ENCODE measurements around the gene NOC3L.

The NOC3L gene

DNA sequence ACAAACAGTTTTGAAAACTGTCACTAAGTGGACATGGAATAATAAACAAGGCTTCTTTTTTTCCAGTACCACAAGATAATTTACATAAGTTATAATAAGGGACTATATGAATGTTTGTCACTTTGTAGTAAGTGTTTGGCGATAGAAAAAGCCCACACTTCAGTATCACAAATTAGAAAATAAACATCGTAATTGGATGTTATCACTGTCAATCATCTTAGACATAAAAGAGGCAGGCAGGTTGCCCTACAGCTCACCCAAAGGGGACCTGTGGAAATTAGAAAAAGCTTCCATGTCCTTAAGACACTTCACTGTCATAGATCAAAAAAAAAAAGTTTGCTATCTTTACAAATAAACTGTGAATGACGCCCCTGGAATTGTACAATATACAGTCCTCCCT is 3.6 kb upstream of the NOC3L start:
- H3K4me3 ChIP-seq, result no peak overlapping the region
- H3K27ac ChIP-seq, result no peak overlapping the region
- peaks cover 0 to 9% (median 7%) of the 10 kb centered on the region in 4 donors for H3K4me1 ChIP-seq
- no peaks in the 10 kb centered on the region for H3K9me3 ChIP-seq
- no peak for DNase-seq
- H3K36me3 ChIP-seq, result no peaks in the 10 kb centered on the region
- TF ChIP-seq, protein P1, sequence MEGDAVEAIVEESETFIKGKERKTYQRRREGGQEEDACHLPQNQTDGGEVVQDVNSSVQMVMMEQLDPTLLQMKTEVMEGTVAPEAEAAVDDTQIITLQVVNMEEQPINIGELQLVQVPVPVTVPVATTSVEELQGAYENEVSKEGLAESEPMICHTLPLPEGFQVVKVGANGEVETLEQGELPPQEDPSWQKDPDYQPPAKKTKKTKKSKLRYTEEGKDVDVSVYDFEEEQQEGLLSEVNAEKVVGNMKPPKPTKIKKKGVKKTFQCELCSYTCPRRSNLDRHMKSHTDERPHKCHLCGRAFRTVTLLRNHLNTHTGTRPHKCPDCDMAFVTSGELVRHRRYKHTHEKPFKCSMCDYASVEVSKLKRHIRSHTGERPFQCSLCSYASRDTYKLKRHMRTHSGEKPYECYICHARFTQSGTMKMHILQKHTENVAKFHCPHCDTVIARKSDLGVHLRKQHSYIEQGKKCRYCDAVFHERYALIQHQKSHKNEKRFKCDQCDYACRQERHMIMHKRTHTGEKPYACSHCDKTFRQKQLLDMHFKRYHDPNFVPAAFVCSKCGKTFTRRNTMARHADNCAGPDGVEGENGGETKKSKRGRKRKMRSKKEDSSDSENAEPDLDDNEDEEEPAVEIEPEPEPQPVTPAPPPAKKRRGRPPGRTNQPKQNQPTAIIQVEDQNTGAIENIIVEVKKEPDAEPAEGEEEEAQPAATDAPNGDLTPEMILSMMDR (IDR thresholded peaks at IDR 0.05), result no peak
- intact Hi-C loops (cut with DNase I; ENCODE audit: low total_unique reads), result no loop called here
- no peaks in the 10 kb centered on the region for H3K27me3 ChIP-seq

DNA sequence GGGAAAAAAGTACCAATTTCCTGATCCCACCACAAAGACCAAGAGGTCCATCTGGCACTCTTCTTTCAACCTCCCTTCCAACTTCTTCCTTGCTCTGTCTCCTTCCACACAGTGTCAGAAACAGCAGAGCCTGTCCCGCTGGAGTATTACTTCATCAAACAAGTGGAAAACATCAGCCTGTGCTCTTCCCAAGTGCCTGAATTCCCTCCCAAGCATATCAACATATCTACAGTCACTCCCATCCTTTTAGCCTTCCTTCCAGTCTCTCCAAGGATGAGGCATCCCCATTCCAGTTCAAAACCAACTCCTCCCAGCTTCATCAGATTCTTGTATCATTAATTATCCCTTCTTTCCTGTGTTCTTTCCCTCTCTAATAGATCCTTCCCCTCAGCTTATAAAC is 1.7 kb upstream of the NOC3L start:
- no peaks in the 10 kb centered on the region for H3K9me3 ChIP-seq
- intact Hi-C loops (cut with DNase I; ENCODE audit: low total_unique reads), result loop anchor here (5.0 kb wide), 1 partner anchor 38 kb away; the partner anchor contains the start of gene TBC1D12
- no peak overlapping the region for H3K4me3 ChIP-seq
- H3K4me1 ChIP-seq, result peaks cover 0 to 17% (median 12%) of the 10 kb centered on the region in 4 donors
- no peak overlapping the region for H3K27ac ChIP-seq
- H3K36me3 ChIP-seq, result no peaks in the 10 kb centered on the region
- TF ChIP-seq, protein P1 (IDR thresholded peaks at IDR 0.05), result no peak
- no peaks in the 10 kb centered on the region for H3K27me3 ChIP-seq
- no peak for DNase-seq

DNA sequence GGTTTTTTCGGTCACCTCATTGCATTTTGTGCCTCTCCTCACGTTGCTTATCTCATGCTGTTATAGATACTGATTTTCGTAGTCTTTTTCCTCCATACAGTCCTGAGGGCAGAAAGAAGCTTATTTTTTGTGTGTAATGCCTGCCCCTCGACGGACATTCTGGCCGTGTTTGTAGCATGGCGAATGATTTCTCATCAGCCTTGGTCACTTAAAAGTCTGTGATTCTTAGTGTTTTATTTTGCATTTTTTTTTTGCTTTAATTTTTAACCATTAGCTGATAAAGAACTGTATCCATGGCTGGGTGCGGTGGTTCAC is 469 bp upstream of the NOC3L start:
- intact Hi-C loops (cut with DNase I; ENCODE audit: low total_unique reads), result loop anchor here (5.0 kb wide), 1 partner anchor 39 kb away; the partner anchor contains the start of gene TBC1D12
- Histone ChIP-seq H3K4me1 (peaks cover 0 to 17% (median 12%) of the 10 kb centered on the region in 4 donors), H3K36me3 (peaks cover 0 to 7% (median 3%) of the 10 kb centered on the region in 3 donors), H3K4me3 (peak overlapping the region; percentile 64 to 71), H3K9me3 (no peaks in the 10 kb centered on the region), H3K27me3 (no peaks in the 10 kb centered on the region), H3K27ac (peak overlapping the region; percentile 55 to 75)
- TF ChIP-seq, protein P1 (IDR thresholded peaks at IDR 0.05), result no peak
- no peak for DNase-seq

DNA sequence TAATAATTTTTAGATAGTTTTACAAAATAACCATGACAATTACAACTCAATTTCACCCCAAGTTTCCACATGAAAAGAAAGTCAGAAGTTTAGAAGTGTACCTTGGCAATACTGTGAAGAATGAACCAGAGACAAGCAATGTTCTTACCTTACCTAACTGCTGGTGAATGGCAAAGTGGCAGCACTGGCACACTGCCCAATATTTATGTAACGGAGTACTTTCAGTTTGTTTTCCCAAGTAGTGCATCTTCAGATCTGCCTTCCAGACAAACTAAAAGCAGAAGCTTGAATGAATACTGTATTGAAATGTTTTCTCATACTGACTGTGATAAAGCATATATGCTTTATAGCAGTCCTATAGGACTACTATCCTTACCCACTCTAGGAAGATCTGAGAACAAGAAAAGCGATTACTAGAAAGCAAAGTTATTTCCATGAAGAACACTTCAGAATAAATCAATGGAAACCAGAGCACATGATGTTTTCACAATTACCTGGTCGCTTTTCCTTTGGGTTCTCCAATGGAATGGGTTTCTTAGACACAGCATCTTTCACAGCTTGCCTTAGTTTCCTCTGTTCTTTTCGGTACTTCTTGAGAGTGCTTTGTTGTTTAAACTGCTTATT is 1.5 kb downstream of the NOC3L start:
- intact Hi-C loops (cut with DNase I; ENCODE audit: low total_unique reads), result loop anchor here (5.0 kb wide), 1 partner anchor 41 kb away; the partner anchor contains the start of gene TBC1D12
- DNase-seq, result no peak

DNA sequence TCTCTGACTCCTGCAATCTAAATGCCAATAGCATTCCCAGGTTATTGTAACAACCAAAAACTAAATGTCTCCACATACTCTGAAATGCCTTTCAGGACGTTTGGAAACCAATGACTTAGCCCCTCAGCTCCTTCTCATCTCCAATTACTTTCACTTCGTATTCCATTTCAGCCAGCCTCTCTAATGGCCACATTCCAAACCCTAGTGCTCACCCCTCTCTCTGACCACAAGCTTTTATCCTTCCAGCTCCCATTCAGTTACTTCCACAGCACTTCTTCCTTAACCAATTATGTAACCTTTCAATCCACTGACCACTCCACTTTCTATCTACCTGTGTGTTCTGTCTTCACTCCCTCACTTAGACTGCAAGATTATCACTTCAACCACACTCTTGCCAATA is 4.3 kb downstream of the NOC3L start:
- H3K27me3 ChIP-seq, result no peaks in the 10 kb centered on the region
- H3K27ac ChIP-seq, result no peak overlapping the region
- TF ChIP-seq, protein P1 (IDR thresholded peaks at IDR 0.05), result no peak
- peaks cover 26 to 42% (median 30%) of the 10 kb centered on the region in 3 donors for H3K36me3 ChIP-seq
- H3K4me1 ChIP-seq, result peaks cover 0 to 17% (median 12%) of the 10 kb centered on the region in 4 donors
- H3K9me3 ChIP-seq, result no peaks in the 10 kb centered on the region
- no peak overlapping the region for H3K4me3 ChIP-seq
- intact Hi-C loops (cut with DNase I; ENCODE audit: low total_unique reads), result no loop called here
- DNase-seq, result no peak

More for the DNA sequence above, 1.5 kb downstream of the NOC3L start:
- Histone ChIP-seq H3K27ac (no peak overlapping the region), H3K4me1 (peaks cover 0 to 17% (median 12%) of the 10 kb centered on the region in 4 donors), H3K9me3 (no peaks in the 10 kb centered on the region), H3K27me3 (no peaks in the 10 kb centered on the region), H3K36me3 (peaks cover 14 to 21% (median 20%) of the 10 kb centered on the region in 3 donors), H3K4me3 (no peak overlapping the region)
- TF ChIP-seq, protein P1 (IDR thresholded peaks at IDR 0.05), result no peak

Data from tibial artery (tissue), 4 donors.